H9 (cell line): ENCODE measurements around the gene WDHD1. TPM values are rescaled to one million over a fixed set of nuclear protein-coding genes. Genes with fewer than 3 reads are reported as not detected.

ENCODE experiments used
- DNase-seq: peaks from one replicate; pipeline ENCODE4 v3.0.0-alpha.2; 2017
- H2AFZ ChIP-seq: one replicate; pipeline ENCODE4 v1.6.1; 2013; ENCODE audit warnings: mild to moderate bottlenecking, low read length, control low read depth, moderate library complexity
- H2AK5ac ChIP-seq: 2 replicates; pipeline ENCODE4 v1.6.1; 2013; ENCODE audit warnings: low read length, control low read depth, mixed read lengths; ENCODE audit not compliant: insufficient read length
- H2BK120ac ChIP-seq: one replicate; pipeline ENCODE4 v1.6.1; 2013; ENCODE audit warnings: low read depth, mild to moderate bottlenecking, low read length, control low read depth, inconsistent platforms; ENCODE audit not compliant: poor library complexity, severe bottlenecking
- H2BK12ac ChIP-seq: 2 replicates; pipeline ENCODE4 v1.6.1; 2013; ENCODE audit warnings: low read length, control low read depth, mixed read lengths, low read depth; ENCODE audit not compliant: insufficient read length
- H2BK15ac ChIP-seq: 2 replicates; pipeline ENCODE4 v1.6.1; 2013; ENCODE audit warnings: low read depth, low read length, control low read depth
- H2BK20ac ChIP-seq: one replicate; pipeline ENCODE4 v1.6.1; 2013; ENCODE audit warnings: low read depth, mild to moderate bottlenecking, low read length, control low read depth, inconsistent platforms; ENCODE audit not compliant: poor library complexity, severe bottlenecking
- H2BK5ac ChIP-seq: 2 replicates; pipeline ENCODE4 v1.6.1; 2013; ENCODE audit warnings: low read length, control low read depth, mixed read lengths; ENCODE audit not compliant: insufficient read length
- H3K14ac ChIP-seq: 2 replicates; pipeline ENCODE4 v1.6.1; 2013; ENCODE audit warnings: low read length, control low read depth; ENCODE audit not compliant: insufficient read depth
- H3K18ac ChIP-seq: 2 replicates; pipeline ENCODE4 v1.6.1; 2013; ENCODE audit warnings: low read depth, mild to moderate bottlenecking, mixed read lengths, low read length, control low read depth; ENCODE audit not compliant: insufficient read length
- H3K23ac ChIP-seq: 2 replicates; pipeline ENCODE4 v1.6.1; 2013; ENCODE audit warnings: low read length, control low read depth, mixed read lengths, low read depth; ENCODE audit not compliant: insufficient read length
- H3K23me2 ChIP-seq: 2 replicates; pipeline ENCODE4 v1.6.1; 2013; ENCODE audit warnings: low read depth, mild to moderate bottlenecking, mixed read lengths, low read length, control low read depth; ENCODE audit not compliant: insufficient read length, poor library complexity, severe bottlenecking
- H3K27ac ChIP-seq: 2 replicates; pipeline ENCODE4 v1.5.1; 2013; ENCODE audit warnings: low read length, control low read depth, mixed read lengths, low read depth; ENCODE audit not compliant: insufficient read length
- H3K27me3 ChIP-seq: 2 replicates; pipeline ENCODE4 v1.6.1; 2013; ENCODE audit warnings: low read length, control low read depth, inconsistent platforms; ENCODE audit not compliant: insufficient read depth
- H3K4ac ChIP-seq: 2 replicates; pipeline ENCODE4 v1.6.1; 2013; ENCODE audit warnings: low read depth, mild to moderate bottlenecking, control low read depth, inconsistent platforms, low read length, moderate library complexity
- H3K4me1 ChIP-seq: 2 replicates; pipeline ENCODE4 v1.6.1; 2013; ENCODE audit warnings: low read length, control low read depth, inconsistent platforms; ENCODE audit not compliant: insufficient read depth
- H3K4me2 ChIP-seq: 2 replicates; pipeline ENCODE4 v1.6.1; 2013; ENCODE audit warnings: low read length, control low read depth, mixed read lengths; ENCODE audit not compliant: insufficient read length, insufficient read depth
- H3K56ac ChIP-seq: 2 replicates; pipeline ENCODE4 v1.6.1; 2013; ENCODE audit warnings: low read depth, mild to moderate bottlenecking, mixed read lengths, low read length, control low read depth; ENCODE audit not compliant: insufficient read length
- H3K79me1 ChIP-seq: 2 replicates; pipeline ENCODE4 v1.6.1; 2013; ENCODE audit warnings: low read depth, mild to moderate bottlenecking, moderate library complexity, low read length, control low read depth, inconsistent platforms; ENCODE audit not compliant: insufficient read depth, poor library complexity, severe bottlenecking
- H3K79me2 ChIP-seq: 2 replicates; pipeline ENCODE4 v1.6.1; 2013; ENCODE audit warnings: low read length, control low read depth, inconsistent platforms; ENCODE audit not compliant: insufficient read depth
- H3K9ac ChIP-seq: 2 replicates; pipeline ENCODE4 v1.6.1; 2013; ENCODE audit warnings: low read length, control low read depth, mixed read lengths; ENCODE audit not compliant: insufficient read length; ENCODE audit errors: extremely low read depth
- H3K9me3 ChIP-seq: one replicate; pipeline ENCODE4 v1.6.1; 2013; ENCODE audit warnings: low read depth, low read length, inconsistent platforms; ENCODE audit not compliant: control insufficient read depth
- H3T11ph ChIP-seq: one replicate; pipeline ENCODE4 v1.6.1; 2013; ENCODE audit warnings: mild to moderate bottlenecking, low read length, control low read depth, inconsistent platforms
- H4K20me1 ChIP-seq: one replicate; pipeline ENCODE4 v1.6.1; 2013; ENCODE audit not compliant: control insufficient read depth, insufficient read length, insufficient read depth
- H4K5ac ChIP-seq: 2 replicates; pipeline ENCODE4 v1.6.1; 2013; ENCODE audit warnings: low read depth, mild to moderate bottlenecking, mixed read lengths, low read length, control low read depth; ENCODE audit not compliant: insufficient read length
- H4K8ac ChIP-seq: replicated peaks from 2 replicates; pipeline ENCODE4 v1.6.1; 2013; ENCODE audit warnings: low read length, control low read depth, mixed read lengths, low read depth; ENCODE audit not compliant: insufficient read length
- H4K91ac ChIP-seq: 2 replicates; pipeline ENCODE4 v1.6.1; 2013; ENCODE audit warnings: low read depth, mild to moderate bottlenecking, moderate library complexity, mixed read lengths, low read length, control low read depth; ENCODE audit not compliant: insufficient read length
- H3K27ac Mint-ChIP-seq, 3 experiments: 2 replicates in 2 of 3; 3 replicates in 1 of 3; pipeline ENCODE4 v1.8.0; 2020 to 2021; ENCODE audit warnings: mixed read lengths in 3 of 3, mild to moderate bottlenecking in 1 of 3, moderate library complexity in 1 of 3
- H3K27me3 Mint-ChIP-seq: 2 replicates; pipeline ENCODE4 v1.8.0; 2021; ENCODE audit warnings: low read depth, mild to moderate bottlenecking, moderate library complexity, mixed read lengths
- H3K36me3 Mint-ChIP-seq, 3 experiments: 2 replicates in 2 of 3; 3 replicates in 1 of 3; pipeline ENCODE4 v1.8.0; 2020 to 2021; ENCODE audit warnings: low read depth in 3 of 3, mixed read lengths in 3 of 3; ENCODE audit not compliant: insufficient read depth in 1 of 3
- H3K4me1 Mint-ChIP-seq, 2 experiments: 2 replicates each; pipeline ENCODE4 v1.8.0; 2020; ENCODE audit warnings: mixed read lengths in 2 of 2
- H3K4me3 Mint-ChIP-seq, 2 experiments: 2 replicates in 1 of 2; 3 replicates in 1 of 2; pipeline ENCODE4 v1.8.0; 2020 to 2021; ENCODE audit warnings: mild to moderate bottlenecking in 2 of 2, mixed read lengths in 2 of 2, moderate library complexity in 1 of 2
- H3K9me3 Mint-ChIP-seq, 2 experiments: 2 replicates in 1 of 2; 3 replicates in 1 of 2; pipeline ENCODE4 v1.8.0; 2020; ENCODE audit warnings: mild to moderate bottlenecking in 2 of 2, mixed read lengths in 2 of 2, moderate library complexity in 1 of 2
- WGBS: extraction: QIAGEN DNeasy Blood & Tissue Kit; methylation state at CpG from one replicate; pipeline ENCODE4 v1.1.7; 2013; ENCODE audit warnings: missing lambda C conversion rate, low lambda C conversion rate, mixed read lengths; ENCODE audit not compliant: insufficient read length; ENCODE audit errors: extremely low coverage; 5-methylcytosine and 5-hydroxymethylcytosine counted together
- total RNA-seq: library from RNA; stranded (reverse); gene quantifications from 2 replicates; pipeline ENCODE4 v1.2.1, GENCODE V29; 2021
- TF ChIP-seq, protein P1 (sequence below): fragments of 200-600 bp; sonication (generic); conservative IDR thresholded peaks from 3 replicates; pipeline ENCODE4 v1.8.0; 2021; ENCODE audit warnings: antibody characterized with exemption, mild to moderate bottlenecking

The WDHD1 gene
- total RNA-seq, 1 experiment from 2014 or later = 93.7 TPM

- Histone ChIP-seq H4K5ac (no peak overlapping the region), H3K56ac (no peak overlapping the region), H2BK20ac (no peak overlapping the region), H3K9ac (no peak overlapping the region), H3K9me3 (no peaks in the 10 kb centered on the region), H2BK5ac (no peak overlapping the region), H3K4ac (no peak overlapping the region), H3K23me2 (no peaks in the 10 kb centered on the region), H3K27me3 (no peaks in the 10 kb centered on the region), H3K4me2 (no peak overlapping the region), H4K8ac (no peak overlapping the region), H2BK12ac (no peak overlapping the region), H3K18ac (no peak overlapping the region), H2AK5ac (no peak overlapping the region), H3K4me1 (no peaks in the 10 kb centered on the region; the same call in 1 of the 2 replicates), H3K79me2 (no peaks in the 10 kb centered on the region), H4K20me1 (no peaks in the 10 kb centered on the region), H3K23ac (no peak overlapping the region), H2BK15ac (no peak overlapping the region), H4K91ac (no peak overlapping the region), H3K79me1 (no peaks in the 10 kb centered on the region), H2BK120ac (no peak overlapping the region), H3T11ph (no peak overlapping the region), H3K14ac (no peak overlapping the region), H2AFZ (no peak overlapping the region), H3K27ac (no peak overlapping the region)
- peak overlapping the region in 2 of 3 experiments; percentile 6 to 80; a peak in 2 of 7 replicates for H3K27ac Mint-ChIP-seq
- no peaks in the 10 kb centered on the region for H3K27me3 Mint-ChIP-seq
- H3K9me3 Mint-ChIP-seq = peaks cover 1 to 2% of the 10 kb centered on the region in 2 experiments; a peak in 4 of 5 replicates
- WGBS = no CpG with 5 or more reads among the region's 4 CpGs
- TF ChIP-seq, protein P1, sequence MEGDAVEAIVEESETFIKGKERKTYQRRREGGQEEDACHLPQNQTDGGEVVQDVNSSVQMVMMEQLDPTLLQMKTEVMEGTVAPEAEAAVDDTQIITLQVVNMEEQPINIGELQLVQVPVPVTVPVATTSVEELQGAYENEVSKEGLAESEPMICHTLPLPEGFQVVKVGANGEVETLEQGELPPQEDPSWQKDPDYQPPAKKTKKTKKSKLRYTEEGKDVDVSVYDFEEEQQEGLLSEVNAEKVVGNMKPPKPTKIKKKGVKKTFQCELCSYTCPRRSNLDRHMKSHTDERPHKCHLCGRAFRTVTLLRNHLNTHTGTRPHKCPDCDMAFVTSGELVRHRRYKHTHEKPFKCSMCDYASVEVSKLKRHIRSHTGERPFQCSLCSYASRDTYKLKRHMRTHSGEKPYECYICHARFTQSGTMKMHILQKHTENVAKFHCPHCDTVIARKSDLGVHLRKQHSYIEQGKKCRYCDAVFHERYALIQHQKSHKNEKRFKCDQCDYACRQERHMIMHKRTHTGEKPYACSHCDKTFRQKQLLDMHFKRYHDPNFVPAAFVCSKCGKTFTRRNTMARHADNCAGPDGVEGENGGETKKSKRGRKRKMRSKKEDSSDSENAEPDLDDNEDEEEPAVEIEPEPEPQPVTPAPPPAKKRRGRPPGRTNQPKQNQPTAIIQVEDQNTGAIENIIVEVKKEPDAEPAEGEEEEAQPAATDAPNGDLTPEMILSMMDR = no peak
- no peak for DNase-seq
- H3K36me3 Mint-ChIP-seq = peaks cover 22 to 75% (median 69%) of the 10 kb centered on the region in 3 experiments
- H3K4me1 Mint-ChIP-seq = peaks cover 2 to 14% of the 10 kb centered on the region in 2 experiments; a peak in 3 of 4 replicates
- no peak overlapping the region for H3K4me3 Mint-ChIP-seq
Observed at GRCh38 chr14:54942913-54943312, 84.0 kb downstream of the WDHD1 start.
